HG03196 (cell line): ENCODE measurements around the gene RAB15.

ENCODE experiments used
- ATAC-seq: cut with Tn5 transposase; IDR thresholded peaks from one replicate; pipeline ENCODE4 v1.9.1; 2021; ENCODE audit not compliant: unreplicated experiment

RAB15 gene

GRCh38 chr14:64971943-64972791 lies at the start of gene RAB15:
RAB15 (minus strand) TSS chr14:64972336; CDS start chr14:64972076, 260 bp downstream.
- ATAC-seq, result no peak

GRCh38 chr14:65019944-65020566 lies 47.9 kb upstream of the RAB15 start:
- ATAC-seq, result no peak

- no peak for ATAC-seq
These were observed 44.3 kb upstream of the RAB15 start for GRCh38 chr14:65016471-65016870.

DNA sequence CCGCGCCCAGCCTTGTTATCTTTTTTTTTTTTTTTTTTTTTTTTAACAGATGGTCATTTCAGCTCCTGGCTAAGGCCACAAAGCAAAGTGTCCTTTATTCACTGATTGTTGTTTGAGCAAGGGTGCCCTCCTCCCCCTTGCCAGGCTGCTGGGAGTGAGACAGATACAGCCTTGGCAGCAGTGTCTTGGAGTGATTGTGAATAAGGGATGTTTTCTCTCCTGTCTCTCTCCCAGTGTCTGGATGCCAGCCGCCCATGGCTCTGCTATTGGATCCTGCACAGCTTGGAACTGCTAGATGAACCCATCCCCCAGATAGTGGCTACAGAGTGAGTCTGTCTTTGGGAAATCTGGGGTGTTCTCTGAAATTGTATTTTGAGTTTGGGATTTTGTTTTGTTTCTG lies 43.3 kb upstream of the RAB15 start:
- no peak for ATAC-seq

- ATAC-seq, result no peak
These were observed 40.2 kb upstream of the RAB15 start for GRCh38 chr14:65012353-65012752.

DNA sequence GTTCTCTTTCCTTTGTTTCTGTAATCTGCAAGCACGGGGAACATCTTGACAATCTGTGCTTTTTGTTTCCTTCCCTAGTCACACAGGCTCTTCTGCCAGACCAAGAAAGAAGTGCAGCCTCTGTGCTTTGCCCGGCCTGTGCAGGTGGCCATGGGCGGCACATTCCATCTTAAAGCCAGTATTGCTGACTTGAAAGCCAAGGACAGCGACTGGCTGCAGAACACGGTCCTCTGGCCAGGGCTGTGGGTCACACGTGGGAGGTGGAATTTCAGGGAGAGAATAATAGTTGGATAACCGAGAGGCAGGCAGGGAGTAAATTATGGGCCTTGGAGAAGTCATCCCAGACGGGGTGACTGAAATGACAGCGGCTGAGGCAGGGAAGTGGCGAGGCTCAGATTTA lies 39.4 kb upstream of the RAB15 start:
- ATAC-seq, result no peak

GRCh38 chr14:65010211-65010931 lies 38.2 kb upstream of the RAB15 start:
- ATAC-seq, result no peak

GRCh38 chr14:65007202-65007601 lies 35.1 kb upstream of the RAB15 start:
- no peak for ATAC-seq

DNA sequence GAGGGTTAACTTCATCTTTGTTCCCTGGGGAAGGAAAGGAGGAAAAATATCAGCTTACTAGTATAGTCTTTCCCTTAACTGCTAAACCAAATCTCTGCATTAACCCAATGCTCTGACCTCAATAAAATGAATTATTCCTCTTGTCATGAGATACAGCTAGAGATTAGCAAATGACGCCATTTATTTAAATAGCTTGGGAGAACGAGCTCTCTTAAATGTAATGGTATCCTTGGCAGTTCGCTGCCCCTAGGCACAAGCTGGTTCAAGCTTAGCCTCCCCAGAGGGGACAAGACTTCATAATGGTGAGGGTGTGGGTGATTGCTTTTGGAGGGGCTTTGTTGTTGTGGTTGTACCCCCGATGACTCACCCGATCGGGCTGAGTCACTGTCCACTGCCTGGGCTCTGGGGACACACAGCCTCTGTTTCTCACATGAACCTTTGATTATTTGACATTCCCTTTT lies 34.2 kb upstream of the RAB15 start:
- no peak for ATAC-seq

GRCh38 chr14:65003394-65003793 lies 31.3 kb upstream of the RAB15 start:
- peak; percentile 53 for ATAC-seq

GRCh38 chr14:65002586-65003210 lies 30.6 kb upstream of the RAB15 start:
- no peak for ATAC-seq

DNA sequence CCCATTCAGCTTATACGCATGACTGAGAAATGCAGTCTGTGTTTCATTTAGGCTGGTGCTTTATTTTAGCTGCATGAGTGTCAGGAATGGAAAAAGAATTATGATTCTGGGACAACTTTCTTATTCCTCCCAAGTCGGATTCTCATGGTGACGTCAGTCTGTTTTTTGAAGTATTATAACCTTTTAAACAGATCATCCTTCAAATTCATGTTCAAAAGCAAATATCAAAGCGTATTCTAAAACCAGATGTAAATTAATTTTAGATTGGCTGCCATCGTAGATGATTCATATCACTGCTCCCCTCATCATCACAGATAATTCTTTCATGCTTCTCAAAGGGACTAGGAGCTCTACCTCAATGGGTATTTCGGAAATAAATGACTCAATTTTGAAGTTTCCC lies 29.6 kb upstream of the RAB15 start:
- no peak for ATAC-seq

DNA sequence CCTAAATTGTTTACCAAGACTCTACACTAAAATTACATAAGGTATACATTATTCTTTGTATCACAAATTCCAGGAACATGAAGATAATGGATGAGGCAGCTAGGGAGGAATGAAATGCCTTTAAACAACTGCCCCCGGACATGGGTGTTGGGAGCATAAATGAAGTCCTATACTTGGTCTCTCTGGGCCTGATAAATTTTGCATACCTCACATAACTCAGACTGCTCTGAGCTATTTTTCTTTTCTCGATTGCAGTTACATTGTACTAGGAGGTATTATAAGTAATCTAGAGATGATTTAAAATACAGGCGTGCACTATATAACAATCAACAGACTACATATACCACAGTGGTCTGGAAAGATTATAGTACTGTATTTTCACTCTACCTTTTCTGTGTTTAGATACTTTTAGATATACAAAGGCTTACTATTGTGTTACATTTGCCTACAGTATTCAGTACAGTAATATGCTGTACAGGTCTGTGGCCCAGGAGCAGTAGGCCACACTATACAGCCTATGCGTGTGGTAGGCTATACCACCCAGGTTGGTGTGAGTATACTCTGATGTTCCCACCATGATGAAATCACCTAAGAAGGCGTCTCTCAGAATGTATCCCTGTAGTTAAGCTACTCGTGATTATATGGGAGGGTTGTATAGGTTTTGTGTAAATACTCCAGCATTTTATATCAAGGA lies 28.9 kb upstream of the RAB15 start:
- no peak for ATAC-seq

GRCh38 chr14:64998455-64998931 lies 26.4 kb upstream of the RAB15 start:
- no peak for ATAC-seq

GRCh38 chr14:64997108-64997794 lies 25.1 kb upstream of the RAB15 start:
- ATAC-seq, result no peak

DNA sequence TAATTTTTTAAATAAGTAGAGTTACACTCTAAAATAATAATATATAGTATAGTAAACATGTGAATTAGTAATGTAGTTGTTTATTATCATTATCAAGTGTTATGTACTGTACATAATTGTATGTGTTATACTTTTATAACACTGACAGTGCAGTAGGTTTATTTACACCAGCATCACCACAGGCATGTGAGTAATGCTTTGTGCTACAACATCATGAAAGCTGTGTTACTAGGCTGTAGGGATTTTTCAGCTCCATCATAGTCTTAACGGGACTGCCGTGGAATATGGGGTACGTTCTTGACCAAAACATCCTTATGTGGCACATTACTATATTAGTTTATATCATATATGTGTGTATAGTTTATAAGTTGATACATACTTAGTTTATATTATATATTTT lies 23.2 kb upstream of the RAB15 start:
- ATAC-seq, result no peak

GRCh38 chr14:64994540-64994939 lies 22.4 kb upstream of the RAB15 start:
- ATAC-seq, result no peak

DNA sequence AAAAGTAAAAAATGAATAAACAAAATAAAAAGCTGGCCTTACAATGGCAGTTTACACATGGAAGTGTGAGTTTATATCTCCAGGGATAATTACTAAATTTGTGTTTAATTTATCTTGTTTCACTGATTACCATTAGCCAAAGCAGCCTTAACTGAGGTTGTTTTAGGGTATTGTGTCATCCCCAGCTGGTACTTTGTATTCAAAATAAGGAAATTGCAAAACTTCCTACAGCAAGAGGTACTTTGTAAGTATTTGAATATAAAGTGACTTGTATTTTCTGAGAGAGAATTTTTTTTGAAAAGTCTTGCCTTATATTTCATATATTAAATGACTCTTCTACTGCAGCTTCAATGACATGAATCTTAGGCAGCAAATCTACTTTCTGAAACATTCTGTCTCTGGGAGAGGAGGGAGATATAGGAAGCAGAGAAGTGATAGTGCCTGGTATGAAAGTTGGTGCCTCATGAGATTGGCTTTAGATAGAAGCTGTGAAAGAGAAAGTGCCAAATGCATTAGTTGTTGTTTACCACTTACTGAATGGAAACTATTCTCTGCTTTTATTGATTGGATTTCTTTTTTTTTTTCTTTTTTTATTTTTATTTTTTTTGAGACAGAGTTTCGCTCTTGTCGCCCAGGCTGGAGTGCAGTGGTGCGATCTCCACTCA lies 21.3 kb upstream of the RAB15 start:
- ATAC-seq, result no peak

GRCh38 chr14:64992328-64992885 lies 20.3 kb upstream of the RAB15 start:
- ATAC-seq, result no peak
